HG02759 (cell line): ENCODE data around the gene WNT6.

ENCODE experiments used
- ATAC-seq: cut with Tn5 transposase; IDR thresholded peaks from one replicate; pipeline ENCODE4 v1.9.1; 2021; ENCODE audit warnings: mild to moderate bottlenecking, moderate library complexity; ENCODE audit not compliant: unreplicated experiment

WNT6 gene

GRCh38 chr2:218875692-218876246, 16.2 kb downstream of the WNT6 start:
- ATAC-seq, result no peak

GRCh38 chr2:218876562-218877219, 17.1 kb downstream of the WNT6 start:
- ATAC-seq, result no peak

GRCh38 chr2:218877331-218877730, 17.7 kb downstream of the WNT6 start:
- no peak for ATAC-seq

DNA sequence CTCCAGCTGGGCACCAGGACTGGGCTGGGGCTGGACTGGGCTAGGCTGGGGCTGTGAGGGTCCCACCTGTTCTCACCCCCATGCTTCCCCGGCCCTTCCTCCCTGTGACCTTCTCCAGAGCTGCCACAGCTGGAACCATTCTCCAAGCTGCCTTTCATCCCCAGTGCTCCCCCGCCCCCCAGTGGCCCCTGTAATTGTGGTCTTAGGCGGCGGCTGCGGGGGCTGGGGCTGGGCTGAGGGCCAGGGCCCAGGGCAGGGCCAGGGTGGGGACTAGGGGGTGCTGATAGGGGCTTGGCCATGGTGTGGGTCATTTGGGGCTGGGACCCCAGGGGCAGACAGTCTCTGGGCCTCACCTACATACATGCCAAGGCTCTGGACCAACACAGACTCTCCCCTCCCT, 18.3 kb downstream of the WNT6 start:
- no peak for ATAC-seq

DNA sequence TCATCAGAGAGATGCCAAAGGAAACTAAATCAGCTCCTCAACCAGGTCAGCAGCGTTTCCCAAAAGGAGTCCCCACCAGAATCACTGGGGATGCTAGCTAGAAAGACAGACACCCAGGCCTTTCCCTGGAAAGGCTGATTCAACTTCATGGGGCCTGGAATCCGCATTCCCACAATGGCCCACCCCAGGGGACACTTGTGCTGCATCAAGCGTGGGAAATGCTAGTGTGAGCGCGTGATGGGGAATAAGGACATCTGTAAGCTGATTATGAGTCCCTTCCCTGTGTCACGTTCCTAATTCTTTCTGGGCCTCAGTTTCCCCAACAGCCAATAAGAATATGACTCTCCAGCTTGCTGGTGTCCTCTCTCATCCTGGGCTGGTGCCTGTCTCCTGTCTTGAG, 18.9 kb downstream of the WNT6 start:
- ATAC-seq, result no peak

- no peak for ATAC-seq
Observed at GRCh38 chr2:218878926-218879761, 19.5 kb downstream of the WNT6 start.

DNA sequence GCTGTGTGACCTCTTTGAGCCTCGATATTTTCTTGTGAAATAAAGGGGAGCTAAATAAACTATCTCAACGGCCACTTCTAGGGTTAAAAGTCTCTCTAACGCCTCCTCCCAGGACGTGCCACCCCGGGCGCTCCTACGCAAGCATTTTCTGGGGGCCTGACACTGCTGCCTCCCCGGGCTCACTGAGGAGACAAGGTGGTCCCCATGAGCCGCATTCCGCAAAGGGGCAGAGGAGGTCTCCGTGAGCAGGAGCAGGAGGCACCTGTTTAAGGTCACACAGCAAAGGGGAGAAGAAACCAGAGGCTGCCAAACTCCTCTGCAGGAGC, 20.1 kb downstream of the WNT6 start:
- ATAC-seq, result no peak

- peak; percentile 73 for ATAC-seq
Observed at GRCh38 chr2:218880102-218880858, 20.7 kb downstream of the WNT6 start, which contains the start of gene WNT10A. WNT10A (plus strand) TSS chr2:218880852; CDS start chr2:218880996, 144 bp downstream.

DNA sequence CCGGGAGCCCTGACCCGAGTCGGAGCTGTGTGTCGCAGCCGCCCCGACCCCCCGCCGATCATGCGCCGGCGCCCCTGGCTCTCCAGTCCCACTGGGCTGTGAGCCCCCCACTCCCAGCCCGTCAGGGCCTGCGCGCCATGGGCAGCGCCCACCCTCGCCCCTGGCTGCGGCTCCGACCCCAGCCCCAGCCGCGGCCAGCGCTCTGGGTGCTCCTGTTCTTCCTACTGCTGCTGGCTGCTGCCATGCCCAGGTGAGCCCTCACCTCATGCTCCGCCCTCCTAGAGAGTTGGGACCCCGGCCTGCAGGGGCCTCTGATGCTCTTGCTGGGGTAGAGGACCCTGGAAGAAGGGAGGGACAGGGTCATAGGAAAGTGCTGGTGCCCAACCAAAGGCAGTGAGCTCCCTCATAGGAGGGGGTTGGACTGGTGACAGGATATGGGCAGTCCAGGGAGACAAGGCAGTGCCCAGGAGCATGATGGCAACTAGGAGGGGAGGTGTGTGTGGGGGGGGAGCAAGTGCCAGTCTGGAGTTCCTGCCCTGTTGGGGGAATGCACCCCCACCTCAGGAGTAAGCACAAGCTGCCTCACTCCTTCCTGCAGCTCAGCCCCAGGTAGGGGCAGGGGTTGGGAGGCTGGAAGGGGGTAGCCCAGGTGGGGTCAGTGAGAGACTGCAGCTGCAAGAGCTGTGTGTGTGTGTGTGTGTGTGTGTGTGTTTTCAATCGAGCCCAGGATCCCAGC, 21.4 kb downstream of the WNT6 start:
- no peak for ATAC-seq

DNA sequence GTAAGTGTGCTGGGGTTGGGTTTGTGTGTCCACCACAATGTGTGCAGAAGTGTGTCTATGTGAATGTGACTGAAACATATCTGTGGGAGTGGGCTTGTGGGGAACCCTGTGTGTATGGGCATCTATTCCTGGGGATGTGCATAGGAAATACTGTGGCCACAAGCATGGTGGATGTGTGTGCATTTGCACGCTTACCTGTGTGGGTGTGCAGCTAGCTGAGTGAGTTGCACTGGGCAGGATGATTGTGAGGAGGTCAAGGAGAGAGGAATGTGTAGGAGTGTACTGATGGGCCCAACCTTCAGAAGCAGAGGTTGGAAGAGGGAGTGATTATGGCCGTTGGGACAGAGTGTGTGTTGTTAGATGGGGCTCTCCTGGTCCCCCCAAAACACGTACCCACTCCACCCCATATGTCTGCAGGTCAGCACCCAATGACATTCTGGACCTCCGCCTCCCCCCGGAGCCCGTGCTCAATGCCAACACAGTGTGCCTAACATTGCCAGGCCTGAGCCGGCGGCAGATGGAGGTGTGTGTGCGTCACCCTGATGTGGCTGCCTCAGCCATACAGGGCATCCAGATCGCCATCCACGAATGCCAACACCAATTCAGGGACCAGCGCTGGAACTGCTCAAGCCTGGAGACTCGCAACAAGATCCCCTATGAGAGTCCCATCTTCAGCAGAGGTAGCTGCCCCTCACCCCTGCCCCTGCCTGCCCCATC, 22.3 kb downstream of the WNT6 start:
- ATAC-seq, result no peak

DNA sequence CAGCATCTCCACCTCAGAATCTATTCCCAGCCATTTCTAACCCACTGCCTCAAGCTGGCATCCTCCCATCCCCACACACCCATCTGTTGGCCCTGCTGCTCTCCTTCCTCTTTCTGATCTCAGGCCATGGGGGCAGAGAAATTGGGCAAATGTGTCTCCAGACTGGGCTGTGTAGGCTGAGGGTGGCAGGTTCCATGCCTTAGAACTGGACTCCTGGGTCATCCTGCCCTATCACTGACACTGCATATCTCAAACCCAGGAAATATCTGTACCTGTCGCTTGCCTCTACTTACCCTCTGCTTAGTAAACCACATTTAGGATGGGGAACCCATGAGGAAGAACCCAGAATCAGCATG, 22.8 kb downstream of the WNT6 start:
- no peak for ATAC-seq

- no peak for ATAC-seq
Observed at GRCh38 chr2:218882866-218883366, 23.3 kb downstream of the WNT6 start.

DNA sequence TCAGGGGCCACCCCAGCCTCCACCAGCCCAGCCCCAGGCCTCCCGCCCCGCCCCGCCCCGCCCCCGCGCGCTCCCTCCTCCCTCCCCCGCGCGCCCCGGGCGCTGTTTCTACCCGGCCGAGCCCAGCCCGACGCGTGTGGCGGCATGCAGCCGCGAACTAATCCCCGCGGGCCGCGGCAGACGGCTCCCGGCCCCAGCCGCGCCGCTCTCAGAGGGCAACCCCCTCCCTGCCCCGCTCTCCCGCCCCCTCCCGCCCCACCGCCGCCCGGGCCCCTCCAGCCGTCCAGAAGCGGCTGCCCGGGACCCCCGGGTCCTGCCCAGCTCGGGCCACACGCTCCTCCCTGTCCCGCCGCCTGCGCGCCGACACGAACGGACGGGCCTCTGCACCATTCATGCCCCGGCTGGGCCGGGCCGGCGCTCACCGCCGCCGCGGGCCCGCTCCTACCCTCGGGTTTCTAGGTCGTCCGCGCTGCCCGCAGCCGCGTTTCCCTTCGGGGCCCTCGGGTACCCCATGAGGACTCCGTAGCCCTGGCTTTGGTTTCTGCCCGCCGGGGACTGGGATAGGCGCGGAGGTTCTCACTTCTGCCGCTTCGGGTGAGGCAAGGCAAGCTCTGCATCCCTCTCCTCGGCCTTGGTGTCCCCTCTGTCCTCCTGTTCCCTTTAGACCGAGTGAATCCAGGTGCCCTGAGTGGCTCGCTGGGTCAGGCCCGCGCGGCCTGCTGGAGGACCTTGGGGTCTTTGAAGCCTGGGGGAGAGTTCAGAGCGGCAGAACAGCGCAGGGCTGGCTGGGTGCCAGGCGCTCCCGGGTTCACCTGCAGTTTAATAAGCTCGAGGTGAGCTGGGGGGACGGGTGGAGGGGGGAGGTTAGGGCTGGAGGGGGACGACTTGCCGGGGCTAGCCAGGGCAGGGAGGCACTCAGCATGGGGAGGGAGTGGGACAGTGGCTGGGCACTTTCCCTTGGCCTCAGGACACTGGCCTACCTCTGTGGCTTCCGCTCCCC, 24.2 kb downstream of the WNT6 start:
- no peak for ATAC-seq

DNA sequence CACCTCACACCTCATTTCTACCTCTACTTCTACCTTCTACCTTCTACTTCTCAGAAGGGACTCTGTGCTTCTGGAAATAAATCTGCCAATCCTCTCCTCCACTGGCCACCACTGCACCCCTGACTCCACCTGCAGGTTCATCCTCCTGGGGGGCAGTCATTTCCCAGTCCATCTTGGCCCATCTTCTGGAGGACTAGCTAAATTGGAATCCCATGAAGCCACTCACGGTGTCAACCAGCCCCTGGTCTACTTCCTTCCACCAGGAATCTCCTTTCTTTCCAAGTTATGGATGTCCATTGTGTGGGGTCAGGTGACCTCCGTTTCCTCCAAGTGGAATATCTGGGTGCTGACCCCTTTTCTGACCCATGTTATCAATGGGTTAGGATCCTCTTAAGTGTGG, 24.9 kb downstream of the WNT6 start:
- ATAC-seq, result no peak

GRCh38 chr2:218885981-218886947, 26.7 kb downstream of the WNT6 start:
- peak; percentile 64 for ATAC-seq

GRCh38 chr2:218887079-218887478, 27.5 kb downstream of the WNT6 start:
- no peak for ATAC-seq

DNA sequence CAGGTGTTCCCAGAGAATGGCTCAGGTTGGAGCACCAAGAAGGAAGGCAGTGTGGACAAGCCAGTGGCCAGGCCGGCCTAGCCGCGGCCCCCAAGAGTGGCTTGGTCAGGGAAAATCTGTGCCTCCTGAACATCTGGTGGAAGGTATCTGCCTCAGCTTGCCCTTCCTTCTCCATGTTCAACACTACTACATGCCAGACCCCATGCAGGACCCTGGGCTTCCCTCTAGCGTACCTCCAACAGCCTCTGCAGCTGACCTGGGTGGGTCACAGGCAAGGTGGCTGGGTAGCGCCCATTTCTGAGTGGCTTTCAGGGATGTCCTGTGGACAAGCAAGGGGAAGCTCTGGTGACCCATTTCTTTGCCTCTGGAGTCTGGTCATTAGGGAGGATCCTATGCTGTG, 28.7 kb downstream of the WNT6 start:
- ATAC-seq, result no peak

DNA sequence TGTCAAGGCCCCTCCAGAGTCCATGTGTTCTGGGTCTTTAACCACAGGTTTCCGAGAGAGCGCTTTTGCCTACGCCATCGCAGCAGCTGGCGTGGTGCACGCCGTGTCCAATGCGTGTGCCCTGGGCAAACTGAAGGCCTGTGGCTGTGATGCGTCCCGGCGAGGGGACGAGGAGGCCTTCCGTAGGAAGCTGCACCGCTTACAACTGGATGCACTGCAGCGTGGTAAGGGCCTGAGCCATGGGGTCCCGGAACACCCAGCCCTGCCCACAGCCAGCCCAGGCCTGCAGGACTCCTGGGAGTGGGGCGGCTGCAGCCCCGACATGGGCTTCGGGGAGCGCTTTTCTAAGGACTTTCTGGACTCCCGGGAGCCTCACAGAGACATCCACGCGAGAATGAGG, 30.3 kb downstream of the WNT6 start:
- ATAC-seq, result no peak
